Endothelial cell of hepatic sinusoid (primary cell): Measurements from ENCODE around the gene VSTM4.

Source experiments
- in situ Hi-C: cut with HindIII; loops from 2 replicates; pipeline ENCODE4 v1.10.0; 2017; ENCODE audit warnings: low sequenced_read_pairs

The VSTM4 gene

DNA sequence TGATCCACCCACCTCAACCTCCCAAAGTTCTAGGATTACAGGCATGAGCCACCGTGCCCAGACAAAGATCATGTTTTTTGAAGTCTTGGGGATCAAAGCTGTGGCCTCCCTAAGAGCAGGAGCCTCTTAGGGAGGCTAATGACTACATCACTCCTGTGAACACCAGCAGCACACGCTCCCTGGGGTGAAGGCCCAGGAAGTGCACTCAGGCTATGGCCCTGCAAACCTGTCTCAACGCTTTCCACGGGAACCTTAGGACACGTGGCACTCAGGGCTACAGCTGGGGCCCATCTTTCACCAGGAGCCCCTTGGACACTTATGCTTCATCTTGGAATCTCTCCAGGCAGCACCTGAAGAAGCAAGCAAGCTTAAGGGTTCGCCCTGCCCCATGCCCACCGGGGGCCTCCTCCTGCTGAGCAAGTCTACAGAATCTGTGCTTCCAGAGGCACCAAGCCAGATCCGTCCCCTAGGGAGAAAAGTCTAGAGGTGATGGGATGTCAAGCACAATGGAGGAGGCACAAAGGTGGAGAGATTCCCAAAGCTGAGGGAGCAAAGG is 18.4 kb downstream of the VSTM4 start:
- in situ Hi-C loops = loop anchor here (25.0 kb wide), 1 partner anchor 140 kb away; no protein-coding TSS in a partner anchor

DNA sequence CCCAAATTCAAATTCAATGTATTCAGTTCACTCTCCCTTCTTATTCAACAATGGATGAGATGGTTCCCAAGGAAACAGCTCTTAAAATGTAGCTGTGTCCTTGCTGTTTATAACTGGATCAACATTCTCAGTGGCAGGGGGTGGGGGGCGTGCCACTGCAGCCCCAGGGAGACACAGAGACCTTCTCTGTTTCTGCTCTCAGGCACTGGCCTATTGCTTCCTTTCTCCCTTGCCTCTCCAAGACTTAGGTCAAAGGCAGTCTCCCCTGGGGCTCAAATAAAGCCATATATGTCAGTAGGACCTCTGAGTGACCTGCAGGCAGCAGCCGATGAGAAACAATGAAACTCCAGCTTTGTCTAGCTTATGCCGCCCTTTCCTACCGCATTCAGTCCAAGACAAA is 20.7 kb downstream of the VSTM4 start:
- in situ Hi-C loops = loop anchor here (25.0 kb wide), 1 partner anchor 143 kb away; no protein-coding TSS in a partner anchor

GRCh38 chr10:49093922-49094321 is 21.4 kb downstream of the VSTM4 start:
- in situ Hi-C loops = loop anchor here (25.0 kb wide), 1 partner anchor 143 kb away; no protein-coding TSS in a partner anchor

GRCh38 chr10:49092477-49092876 is 22.8 kb downstream of the VSTM4 start:
- in situ Hi-C loops = loop anchor here (25.0 kb wide), 1 partner anchor 145 kb away; no protein-coding TSS in a partner anchor

GRCh38 chr10:49091450-49092210 is 23.7 kb downstream of the VSTM4 start:
- in situ Hi-C loops = loop anchor here (25.0 kb wide), 1 partner anchor 146 kb away; no protein-coding TSS in a partner anchor

- in situ Hi-C loops = loop anchor here (25.0 kb wide), 1 partner anchor 146 kb away; no protein-coding TSS in a partner anchor
Measured at GRCh38 chr10:49090696-49091380, 24.5 kb downstream of the VSTM4 start.

GRCh38 chr10:49090189-49090575 is 25.1 kb downstream of the VSTM4 start:
- in situ Hi-C loops = loop anchor here (25.0 kb wide), 1 partner anchor 147 kb away; no protein-coding TSS in a partner anchor

- in situ Hi-C loops = loop anchor here (5.0 to 25.0 kb wide), 2 partner anchors 47 to 148 kb away; no protein-coding TSS in a partner anchor
Measured at GRCh38 chr10:49089557-49090188, 25.6 kb downstream of the VSTM4 start.

GRCh38 chr10:49089152-49089551 is 26.2 kb downstream of the VSTM4 start:
- in situ Hi-C loops = loop anchor here (5.0 to 25.0 kb wide), 2 partner anchors 47 to 148 kb away; no protein-coding TSS in a partner anchor

DNA sequence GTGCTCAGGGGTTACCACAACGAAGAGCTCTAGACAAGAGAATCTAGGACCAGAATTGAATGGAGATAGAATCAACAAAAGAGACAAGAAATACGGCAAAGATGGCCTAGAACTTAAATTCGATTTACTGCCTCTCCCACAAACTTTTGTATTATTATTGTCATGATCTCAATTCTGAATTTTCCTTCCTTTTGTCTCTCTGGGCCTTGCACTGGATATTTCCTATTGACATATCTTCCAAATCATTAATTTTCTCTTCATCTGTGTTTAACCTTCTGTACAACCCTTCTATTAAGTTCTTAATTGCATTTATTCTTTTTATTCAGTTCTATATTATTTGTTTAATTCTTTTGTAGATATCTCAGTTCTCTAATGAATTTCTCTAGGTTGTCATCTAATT is 28.4 kb downstream of the VSTM4 start:
- in situ Hi-C loops = loop anchor here (5.0 to 25.0 kb wide), 2 partner anchors 45 to 150 kb away; no protein-coding TSS in a partner anchor

- in situ Hi-C loops = loop anchor here (5.0 to 25.0 kb wide), 2 partner anchors 64 to 154 kb away; no protein-coding TSS in a partner anchor
Measured at GRCh38 chr10:49083261-49083660, 32.1 kb downstream of the VSTM4 start.

- in situ Hi-C loops = loop anchor here (5.0 to 25.0 kb wide), 2 partner anchors 65 to 155 kb away; no protein-coding TSS in a partner anchor
Measured at GRCh38 chr10:49082766-49083165, 32.6 kb downstream of the VSTM4 start.

- in situ Hi-C loops = loop anchor here (5.0 to 25.0 kb wide), 2 partner anchors 66 to 156 kb away; no protein-coding TSS in a partner anchor
Measured at GRCh38 chr10:49081547-49082275, 33.6 kb downstream of the VSTM4 start.

DNA sequence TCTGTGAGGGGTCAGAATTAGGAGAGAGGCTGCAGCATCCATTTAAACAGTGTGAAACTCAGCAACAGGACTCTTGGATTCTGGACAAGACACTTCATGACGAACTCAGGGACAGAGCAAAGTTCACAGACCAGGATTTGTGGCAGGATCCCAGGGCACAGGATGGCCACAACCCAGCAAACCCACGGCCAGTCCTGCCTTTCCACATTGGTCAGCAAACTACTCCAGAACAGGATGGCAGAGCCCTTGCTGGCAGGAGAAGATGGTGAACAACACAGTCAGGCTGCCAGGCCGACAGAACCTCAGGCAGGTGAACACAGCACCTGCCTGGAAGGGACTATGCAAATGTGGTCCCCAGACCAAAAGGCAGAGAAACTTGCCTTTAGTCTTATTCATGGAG is 34.4 kb downstream of the VSTM4 start:
- in situ Hi-C loops = loop anchor here (5.0 to 25.0 kb wide), 2 partner anchors 66 to 156 kb away; no protein-coding TSS in a partner anchor

DNA sequence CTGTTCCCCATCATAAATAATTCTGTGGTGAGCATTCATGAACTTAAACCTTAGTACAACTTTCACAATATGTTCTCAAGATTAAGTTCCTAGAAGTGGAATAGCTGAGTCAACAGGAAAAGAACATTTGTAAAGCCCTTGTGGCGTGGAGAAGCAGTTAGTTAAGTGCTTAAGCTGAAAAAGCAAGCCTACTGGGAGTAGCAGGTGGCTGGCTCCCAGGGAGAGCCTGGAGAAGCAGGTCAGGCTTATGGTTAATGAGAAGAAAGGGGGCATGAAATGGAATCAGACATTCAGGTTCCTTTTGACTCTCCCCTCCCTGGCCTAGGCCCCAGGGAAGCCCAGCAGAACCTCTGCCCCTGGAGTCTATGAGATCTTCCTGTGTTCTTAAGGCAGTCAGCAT is 35.3 kb downstream of the VSTM4 start:
- in situ Hi-C loops = loop anchor here (5.0 to 25.0 kb wide), 2 partner anchors 67 to 157 kb away; no protein-coding TSS in a partner anchor

DNA sequence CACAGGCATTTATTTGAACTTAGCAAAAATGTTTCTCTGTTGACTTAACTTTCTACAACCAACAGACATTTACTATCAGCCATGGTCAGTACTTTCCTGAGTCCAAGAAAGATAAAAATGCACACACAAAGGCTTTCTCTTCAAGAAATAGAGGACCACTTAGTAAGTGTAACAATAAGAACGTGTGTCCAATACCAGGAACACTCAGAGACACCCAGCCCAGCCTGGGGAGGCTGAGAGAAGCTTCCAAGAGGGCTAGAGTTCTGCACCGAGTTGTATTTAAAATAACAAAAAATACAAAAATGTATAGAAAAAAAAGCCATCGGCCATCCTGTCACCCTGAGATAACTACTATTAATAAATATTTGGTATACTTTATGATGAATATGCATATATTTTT is 35.8 kb downstream of the VSTM4 start:
- in situ Hi-C loops = loop anchor here (25.0 kb wide), 1 partner anchor 158 kb away; no protein-coding TSS in a partner anchor

GRCh38 chr10:49079072-49079471 is 36.2 kb downstream of the VSTM4 start:
- in situ Hi-C loops = loop anchor here (25.0 kb wide), 1 partner anchor 158 kb away; no protein-coding TSS in a partner anchor

DNA sequence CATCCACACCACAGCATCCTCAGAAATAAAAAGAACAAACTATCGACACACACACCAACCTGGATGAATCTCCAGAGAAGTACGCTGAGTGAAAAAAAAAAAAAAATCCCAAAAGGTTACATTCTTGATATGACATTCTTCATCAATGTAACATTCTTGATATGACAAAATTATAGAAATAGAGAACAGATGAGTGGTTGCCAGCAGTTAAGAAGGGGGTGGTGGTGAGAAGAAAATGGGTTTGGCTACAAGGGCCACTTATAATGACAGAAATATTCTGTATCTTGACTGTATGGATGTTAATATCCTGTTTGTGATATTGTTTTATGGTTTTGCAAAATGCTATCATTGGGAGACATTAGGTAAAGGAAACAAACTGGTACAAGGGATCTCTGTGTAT is 36.9 kb downstream of the VSTM4 start:
- in situ Hi-C loops = loop anchor here (25.0 kb wide), 1 partner anchor 159 kb away; no protein-coding TSS in a partner anchor
